NCI-H1092 treated with DMSO at 0.1 percent for 48 hours (cell line): ENCODE results near the gene WTIP.

ENCODE experiments used
- DNase-seq: peaks from one replicate; lab custom pipeline; 2025; lab: John Stamatoyannopoulos, UW

Gene WTIP

GRCh38 chr19:34479396-34479795 is 2.2 kb upstream of the WTIP start:
- DNase-seq: no peak

- DNase-seq: no peak
Measured at GRCh38 chr19:34480491-34480890, 1.1 kb upstream of the WTIP start.

- DNase-seq: no peak
Measured at GRCh38 chr19:34481861-34482379, 362 bp downstream of the WTIP start.

GRCh38 chr19:34482380-34483250 is 1.1 kb downstream of the WTIP start:
- no peak for DNase-seq

GRCh38 chr19:34484328-34484727 is 2.8 kb downstream of the WTIP start:
- DNase-seq: no peak

GRCh38 chr19:34485831-34486230 is 4.3 kb downstream of the WTIP start:
- no peak for DNase-seq

GRCh38 chr19:34487651-34488051 is 6.1 kb downstream of the WTIP start:
- DNase-seq: no peak

- no peak for DNase-seq
Measured at GRCh38 chr19:34489175-34489574, 7.6 kb downstream of the WTIP start.

GRCh38 chr19:34490141-34490766 is 8.7 kb downstream of the WTIP start:
- DNase-seq: no peak

- no peak for DNase-seq
Measured at GRCh38 chr19:34493038-34493648, 11.6 kb downstream of the WTIP start.

GRCh38 chr19:34493649-34494044 is 12.1 kb downstream of the WTIP start:
- no peak for DNase-seq

- DNase-seq: no peak
Measured at GRCh38 chr19:34494601-34495000, 13.0 kb downstream of the WTIP start.

GRCh38 chr19:34495416-34495815 is 13.9 kb downstream of the WTIP start:
- DNase-seq: no peak

- DNase-seq: no peak
Measured at GRCh38 chr19:34497112-34497805, 15.7 kb downstream of the WTIP start.

GRCh38 chr19:34499155-34499834 is 17.7 kb downstream of the WTIP start:
- DNase-seq: no peak

GRCh38 chr19:34500656-34501120 is 19.1 kb downstream of the WTIP start:
- no peak for DNase-seq

GRCh38 chr19:34501339-34502320 is 20.1 kb downstream of the WTIP start:
- peak; percentile 62 for DNase-seq

GRCh38 chr19:34502582-34503411 is 21.2 kb downstream of the WTIP start:
- DNase-seq: no peak

GRCh38 chr19:34503531-34504272 is 22.1 kb downstream of the WTIP start:
- DNase-seq: no peak
